ENCODE data around the gene EVC2. TPM values are rescaled to one million over a fixed set of nuclear protein-coding genes. Genes with fewer than 3 reads are reported as not detected.

EVC2 gene
- total RNA-seq, result 1.2 TPM
- long read RNA-seq, full-length matches to known transcripts, result 2 of 2 reads
- long read RNA-seq, partial matches to known transcripts, result 0 of 2 reads
- long read RNA-seq, other reads (novel, unspliced or antisense), result 0 of 2 reads

- ATAC-seq (peak; percentile 73), DNase-seq (ENCODE audit: missing footprints) (peak; percentile 86)
- intact Hi-C loops (cut with DNase I), result no loop called here
Observed at GRCh38 chr4:5708449-5709206, at the start of gene EVC2. Gene EVC2 (minus strand): TSS chr4:5708559. CDS start chr4:5708513, 46 bp downstream.

- intact Hi-C loops (cut with DNase I), result no loop called here
- ATAC-seq, result no peak
Observed at GRCh38 chr4:5757954-5758353, 49.6 kb upstream of the EVC2 start.

GRCh38 chr4:5757536-5757935, 49.2 kb upstream of the EVC2 start:
- ATAC-seq, result no peak
- intact Hi-C loops (cut with DNase I), result no loop called here
- DNase-seq (ENCODE audit: missing footprints), result no peak

More at GRCh38 chr4:5757954-5758353, 49.6 kb upstream of the EVC2 start:
- DNase-seq (ENCODE audit: missing footprints), result no peak

- intact Hi-C loops (cut with DNase I), result no loop called here
- ATAC-seq (no peak), DNase-seq (ENCODE audit: missing footprints) (no peak)
Observed at GRCh38 chr4:5757091-5757490, 48.7 kb upstream of the EVC2 start.

- intact Hi-C loops (cut with DNase I), result no loop called here
- no peak for DNase-seq (ENCODE audit: missing footprints)
- ATAC-seq, result no peak
Observed at GRCh38 chr4:5756271-5756670, 47.9 kb upstream of the EVC2 start.

- no peak for ATAC-seq
- intact Hi-C loops (cut with DNase I), result no loop called here
- DNase-seq (ENCODE audit: missing footprints), result no peak
Observed at GRCh38 chr4:5755679-5756078, 47.3 kb upstream of the EVC2 start.

- intact Hi-C loops (cut with DNase I), result no loop called here
- no peak for DNase-seq (ENCODE audit: missing footprints)
- ATAC-seq, result no peak
Observed at GRCh38 chr4:5755161-5755560, 46.8 kb upstream of the EVC2 start.

- ATAC-seq, result no peak
- intact Hi-C loops (cut with DNase I), result no loop called here
- DNase-seq (ENCODE audit: missing footprints), result no peak
Observed at GRCh38 chr4:5754529-5754881, 46.1 kb upstream of the EVC2 start.

- intact Hi-C loops (cut with DNase I), result no loop called here
- no peak for ATAC-seq
- DNase-seq (ENCODE audit: missing footprints), result no peak
Observed at GRCh38 chr4:5753766-5754528, 45.6 kb upstream of the EVC2 start.

GRCh38 chr4:5753366-5753765, 45.0 kb upstream of the EVC2 start:
- DNase-seq (ENCODE audit: missing footprints) (no peak), ATAC-seq (no peak)
- intact Hi-C loops (cut with DNase I), result no loop called here

- no peak for DNase-seq (ENCODE audit: missing footprints)
- no peak for ATAC-seq
- intact Hi-C loops (cut with DNase I), result no loop called here
Observed at GRCh38 chr4:5752376-5753184, 44.2 kb upstream of the EVC2 start.

- ATAC-seq, result no peak
- intact Hi-C loops (cut with DNase I), result no loop called here
- DNase-seq (ENCODE audit: missing footprints), result no peak
Observed at GRCh38 chr4:5751666-5752375, 43.5 kb upstream of the EVC2 start.

GRCh38 chr4:5750946-5751665, 42.7 kb upstream of the EVC2 start:
- intact Hi-C loops (cut with DNase I), result no loop called here
- no peak for DNase-seq (ENCODE audit: missing footprints)
- ATAC-seq, result no peak

- DNase-seq (ENCODE audit: missing footprints) (no peak), ATAC-seq (no peak)
- intact Hi-C loops (cut with DNase I), result no loop called here
Observed at GRCh38 chr4:5750052-5750945, 41.9 kb upstream of the EVC2 start.

GRCh38 chr4:5749568-5749967, 41.2 kb upstream of the EVC2 start:
- ATAC-seq, result no peak
- DNase-seq (ENCODE audit: missing footprints), result no peak
- intact Hi-C loops (cut with DNase I), result no loop called here

- ATAC-seq (peak; percentile 66), DNase-seq (ENCODE audit: missing footprints) (no peak)
- intact Hi-C loops (cut with DNase I), result no loop called here
Observed at GRCh38 chr4:5747738-5748375, 39.5 kb upstream of the EVC2 start.

All from Right ventricle myocardium inferior (tissue), 1 donor.